ENCODE results near the gene CASQ2. TPM values are rescaled to one million over a fixed set of nuclear protein-coding genes. Genes with fewer than 3 reads are reported as not detected.

Gene CASQ2
- total RNA-seq, 1 donor from 2014 or later = 912 TPM

GRCh38 chr1:115712911-115713609, 55.5 kb downstream of the CASQ2 start:
- no peak for ATAC-seq
- DNase-seq (ENCODE audit: missing footprints) = no peak
- intact Hi-C loops (cut with DNase I) = no loop called here

DNA sequence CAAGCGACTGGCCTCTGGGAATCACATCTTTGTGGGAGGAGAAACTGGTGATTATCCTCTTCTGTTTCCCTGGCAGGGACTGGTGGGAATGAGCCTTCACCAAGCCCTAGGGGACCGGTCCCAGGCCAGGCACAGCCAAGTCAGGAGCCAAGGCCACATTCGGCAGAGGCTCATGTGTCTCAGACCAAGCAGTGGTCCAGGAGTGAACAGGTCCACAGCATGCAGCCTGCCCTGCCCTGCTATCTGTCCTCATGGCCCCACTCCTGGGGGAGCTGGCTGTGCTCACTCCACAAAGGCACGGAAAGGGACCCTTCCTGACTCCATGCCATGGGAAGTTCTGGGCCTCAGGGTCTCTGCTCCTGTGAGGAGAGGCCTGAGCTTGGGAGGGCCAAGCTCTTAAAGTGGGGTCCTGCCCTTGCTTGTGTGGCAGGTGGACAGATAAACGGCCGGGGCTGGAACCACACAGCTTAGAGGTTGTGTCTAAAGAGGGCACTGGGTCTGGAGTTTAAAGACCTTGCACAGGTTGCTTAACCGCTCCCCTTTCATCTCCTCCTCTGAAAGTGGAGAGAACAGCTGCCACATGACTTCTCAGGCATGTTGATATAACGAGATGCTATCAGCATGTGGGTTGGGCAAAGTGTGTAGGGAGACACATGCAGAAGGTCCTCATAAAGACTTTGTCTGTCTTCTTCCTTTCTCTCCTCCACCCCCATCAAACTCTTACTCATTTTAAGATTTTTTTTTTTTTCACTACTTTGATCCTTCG, 57.5 kb downstream of the CASQ2 start:
- intact Hi-C loops (cut with DNase I) = loop anchor here (1.0 kb wide), 1 partner anchor 98 kb away; no protein-coding TSS in a partner anchor
- peak; percentile 21 for ATAC-seq
- DNase-seq (ENCODE audit: missing footprints) = no peak

- no peak for DNase-seq (ENCODE audit: missing footprints)
- ATAC-seq = peak; percentile 49
- intact Hi-C loops (cut with DNase I) = no loop called here
Measured at GRCh38 chr1:115706587-115707425, 61.7 kb downstream of the CASQ2 start.

DNA sequence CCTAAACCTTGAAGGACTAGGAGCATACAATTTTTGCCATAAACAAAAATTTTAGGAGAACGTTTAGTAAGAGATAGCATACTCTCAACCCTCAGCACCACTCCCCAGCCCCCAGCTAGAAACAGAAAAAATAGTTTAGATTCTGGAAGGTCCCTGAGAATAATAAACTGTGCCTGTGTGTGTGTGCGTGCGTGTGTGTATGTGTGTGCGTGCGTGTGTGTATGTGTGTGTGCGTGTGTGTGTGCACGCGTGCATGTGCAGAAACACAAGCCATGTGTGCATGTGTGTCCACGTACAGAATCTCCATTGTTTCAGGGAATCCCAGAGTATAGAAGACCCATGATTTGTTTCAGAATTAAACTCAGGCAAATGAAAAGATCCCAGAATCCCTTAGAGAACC, 62.6 kb downstream of the CASQ2 start:
- DNase-seq (ENCODE audit: missing footprints) (no peak), ATAC-seq (no peak)
- intact Hi-C loops (cut with DNase I) = no loop called here

DNA sequence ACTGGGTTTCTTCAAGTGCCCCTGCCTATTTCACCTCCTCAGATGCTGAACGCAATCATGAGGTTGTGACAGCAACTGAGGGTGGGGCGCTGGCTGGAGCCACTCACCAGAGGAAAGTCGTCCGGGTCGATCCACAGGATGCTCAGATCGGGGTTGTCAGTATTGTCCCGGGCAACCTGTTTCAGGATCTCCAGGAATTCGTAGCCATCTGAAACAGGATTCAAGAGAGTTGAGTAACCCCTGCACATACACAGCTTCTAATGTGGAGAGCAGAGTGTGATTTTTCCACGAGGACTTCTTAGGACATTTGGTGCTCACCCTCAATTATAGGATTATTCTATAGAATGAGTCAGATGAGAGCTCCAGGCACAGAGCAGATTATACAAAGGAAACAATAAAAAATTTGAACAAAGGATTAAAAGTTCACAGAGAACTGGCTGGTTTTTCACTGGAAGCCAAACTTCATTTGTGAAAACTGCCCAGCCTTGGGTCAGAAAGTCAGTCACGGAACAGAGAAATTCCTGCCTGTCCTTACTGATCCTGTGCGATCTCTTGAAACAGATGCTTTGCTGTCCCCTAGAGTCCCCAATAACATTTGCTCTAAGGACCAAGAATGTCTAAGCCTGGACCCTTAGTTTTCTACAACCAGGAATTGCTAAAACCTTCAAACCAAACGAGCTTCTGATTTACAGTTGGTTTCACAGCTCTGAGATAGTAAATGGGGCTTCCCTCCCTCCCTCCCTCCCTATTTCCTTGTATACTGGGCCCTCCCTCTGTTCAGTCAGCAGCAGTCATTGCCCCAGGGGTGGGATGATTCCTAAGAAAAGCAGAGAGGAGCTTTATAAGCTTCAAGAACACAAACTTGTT, 63.2 kb downstream of the CASQ2 start:
- DNase-seq (ENCODE audit: missing footprints) = no peak
- no peak for ATAC-seq
- intact Hi-C loops (cut with DNase I) = no loop called here

DNA sequence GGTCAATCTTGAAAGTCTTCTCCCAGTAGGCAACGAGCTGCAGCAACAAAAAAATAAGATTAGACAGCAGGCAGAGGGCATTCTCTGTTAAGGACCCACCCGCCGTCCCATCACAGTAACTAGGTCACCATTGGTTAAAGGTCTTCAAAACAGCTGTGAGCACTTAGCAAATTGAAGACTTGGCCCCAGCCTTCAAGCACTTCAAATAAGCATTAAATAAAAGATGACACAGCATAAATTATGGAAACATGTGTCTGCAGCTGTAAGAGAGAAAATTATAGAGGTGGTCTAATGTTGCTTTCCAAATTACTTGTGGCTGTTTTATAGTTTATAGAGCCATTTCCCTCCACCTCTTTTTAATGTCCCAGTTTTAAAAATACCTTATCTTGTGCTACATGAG, 65.6 kb downstream of the CASQ2 start:
- no peak for DNase-seq (ENCODE audit: missing footprints)
- intact Hi-C loops (cut with DNase I) = loop anchor here (5.0 kb wide), 1 partner anchor 56 kb away; no protein-coding TSS in a partner anchor
- ATAC-seq = no peak

DNA sequence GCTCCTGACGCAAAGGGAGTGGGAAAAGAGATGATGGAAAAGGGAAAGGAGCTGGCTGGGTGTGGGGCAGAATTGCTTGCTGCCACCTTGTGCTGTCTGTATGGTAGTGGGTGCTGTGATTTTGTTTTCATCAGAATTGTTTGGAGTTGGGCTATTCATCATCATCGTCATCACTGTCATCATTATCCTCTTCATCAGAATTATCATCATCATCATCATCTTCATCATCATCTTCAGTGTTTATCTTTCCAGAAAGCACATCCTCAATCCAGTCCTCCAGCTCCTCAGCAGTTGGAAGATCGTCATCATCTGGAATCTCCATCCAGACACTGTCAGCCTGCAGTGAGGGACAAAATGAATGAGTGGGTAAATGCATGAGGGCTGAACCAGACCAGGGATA, 67.4 kb downstream of the CASQ2 start:
- DNase-seq (ENCODE audit: missing footprints) = no peak
- no peak for ATAC-seq
- intact Hi-C loops (cut with DNase I) = loop anchor here (5.0 kb wide), 1 partner anchor 54 kb away; no protein-coding TSS in a partner anchor

DNA sequence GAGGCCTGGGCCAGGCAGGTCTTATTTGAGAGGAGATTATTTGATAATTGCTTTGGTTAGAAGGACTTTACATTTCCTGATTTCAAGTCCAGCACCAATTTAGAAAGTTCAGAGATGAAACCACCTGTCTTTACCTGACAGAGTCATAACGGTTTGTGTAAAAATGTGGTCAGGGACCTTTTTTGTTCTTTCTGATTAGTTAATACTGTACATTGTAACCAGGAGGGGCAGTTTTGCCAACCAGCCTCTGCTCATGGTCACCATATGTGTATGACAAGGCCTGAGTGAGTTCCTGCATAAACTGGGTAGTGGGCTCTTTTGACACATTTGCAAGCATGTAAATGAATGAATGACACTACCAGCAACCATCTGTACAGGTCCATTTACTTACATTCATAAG, 70.9 kb downstream of the CASQ2 start:
- no peak for ATAC-seq
- DNase-seq (ENCODE audit: missing footprints) = no peak
- intact Hi-C loops (cut with DNase I) = no loop called here

DNA sequence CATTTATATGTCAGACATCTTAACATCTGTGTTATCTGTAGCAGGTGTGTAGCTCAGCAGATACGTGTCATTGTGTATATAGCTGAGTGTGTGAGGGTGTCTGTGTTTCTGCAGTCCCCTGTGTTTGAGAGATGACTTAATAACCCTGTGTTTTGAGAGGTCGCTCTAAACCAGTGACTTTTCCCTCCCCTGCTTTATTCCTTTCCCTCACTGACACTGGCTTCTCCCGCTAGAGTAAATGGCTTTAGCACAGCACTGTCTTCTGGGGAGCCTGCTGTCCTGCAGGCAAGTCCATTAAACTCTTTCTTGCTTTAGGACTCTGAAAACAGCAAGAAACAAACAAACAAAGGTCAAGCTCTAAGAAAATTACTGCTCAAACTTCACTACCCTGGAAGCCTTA, 73.7 kb downstream of the CASQ2 start:
- no peak for DNase-seq (ENCODE audit: missing footprints)
- ATAC-seq = no peak
- intact Hi-C loops (cut with DNase I) = no loop called here

GRCh38 chr1:115692224-115692623, 76.3 kb downstream of the CASQ2 start:
- ATAC-seq = peak; percentile 34
- intact Hi-C loops (cut with DNase I) = no loop called here

GRCh38 chr1:115690972-115691371, 77.5 kb downstream of the CASQ2 start:
- intact Hi-C loops (cut with DNase I) = no loop called here
- DNase-seq (ENCODE audit: missing footprints) (no peak), ATAC-seq (no peak)

More at GRCh38 chr1:115692224-115692623, 76.3 kb downstream of the CASQ2 start:
- DNase-seq (ENCODE audit: missing footprints) = no peak

DNA sequence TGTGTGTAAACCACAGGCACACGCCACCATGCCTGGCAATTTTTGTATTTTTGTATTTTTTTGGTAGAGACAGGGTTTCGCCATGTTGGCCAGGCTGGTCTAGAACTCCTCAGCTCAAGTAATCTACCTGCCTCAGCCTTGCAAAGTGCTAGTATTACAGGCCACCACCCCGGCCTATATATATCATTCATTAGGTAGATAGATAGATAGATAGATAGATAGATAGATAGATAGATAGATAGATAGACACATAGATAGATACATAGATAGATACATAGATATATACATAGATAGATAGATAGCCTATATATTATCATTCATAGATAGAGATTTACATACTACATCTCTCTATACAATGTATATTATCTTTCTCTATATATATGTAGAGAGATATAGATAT, 80.8 kb downstream of the CASQ2 start:
- intact Hi-C loops (cut with DNase I) = no loop called here
- ATAC-seq (no peak), DNase-seq (ENCODE audit: missing footprints) (no peak)

- DNase-seq (ENCODE audit: missing footprints) = no peak
- intact Hi-C loops (cut with DNase I) = no loop called here
- ATAC-seq = no peak
Measured at GRCh38 chr1:115685029-115685705, 83.3 kb downstream of the CASQ2 start.

DNA sequence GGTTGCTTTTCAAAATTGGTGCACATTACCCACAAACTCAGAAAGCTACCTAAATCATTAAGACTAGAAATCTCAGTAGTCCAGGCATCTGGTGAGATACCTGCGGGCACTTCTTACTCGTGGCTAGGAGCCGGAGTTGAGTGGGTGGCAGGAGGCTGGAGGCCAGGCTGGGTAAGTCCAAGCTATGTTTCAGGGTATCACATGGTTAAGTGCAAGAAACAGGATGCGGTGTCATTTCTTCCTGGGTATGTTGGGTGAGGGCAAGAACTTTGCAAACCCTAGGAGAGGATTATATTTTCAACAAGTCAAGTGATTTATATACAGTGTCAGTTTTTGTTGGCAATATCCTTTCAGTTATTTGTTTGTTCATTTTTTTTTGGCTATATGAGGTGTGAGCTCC, 85.7 kb downstream of the CASQ2 start:
- intact Hi-C loops (cut with DNase I) = no loop called here
- DNase-seq (ENCODE audit: missing footprints) (no peak), ATAC-seq (no peak)

- no peak for DNase-seq (ENCODE audit: missing footprints)
- peak; percentile 59 for ATAC-seq
Measured at GRCh38 chr1:115680730-115681111, 87.8 kb downstream of the CASQ2 start.

GRCh38 chr1:115679141-115679611, 89.3 kb downstream of the CASQ2 start:
- ATAC-seq (peak; percentile 84), DNase-seq (ENCODE audit: missing footprints) (no peak)
- intact Hi-C loops (cut with DNase I) = no loop called here

More at GRCh38 chr1:115680730-115681111, 87.8 kb downstream of the CASQ2 start:
- intact Hi-C loops (cut with DNase I) = no loop called here

DNA sequence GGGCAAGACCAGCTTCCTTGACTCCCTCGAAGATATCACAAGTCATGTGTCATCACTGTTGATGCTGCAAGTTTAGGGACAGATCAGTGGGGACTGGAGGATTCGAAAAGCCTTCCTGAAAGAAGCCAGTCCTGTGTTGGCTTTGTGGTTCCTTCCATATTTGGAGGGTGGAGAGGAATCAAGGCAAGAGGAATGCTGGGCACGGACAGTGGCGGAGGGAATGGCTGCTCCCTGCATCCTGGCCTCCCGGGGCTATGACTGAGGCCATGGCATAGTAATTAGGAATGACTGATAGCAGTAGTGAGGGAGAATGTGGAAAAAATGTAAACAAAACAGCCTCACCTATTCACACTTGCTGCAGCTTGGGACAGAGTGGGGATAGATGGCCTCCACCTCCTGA, 90.4 kb downstream of the CASQ2 start:
- DNase-seq (ENCODE audit: missing footprints) = no peak
- ATAC-seq = no peak
- intact Hi-C loops (cut with DNase I) = no loop called here

- DNase-seq (ENCODE audit: missing footprints) = no peak
- intact Hi-C loops (cut with DNase I) = no loop called here
- ATAC-seq = no peak
Measured at GRCh38 chr1:115677565-115677964, 90.9 kb downstream of the CASQ2 start.

Measured in Right ventricle myocardium inferior (tissue), 1 donor.